ENCODE data around the gene ITSN2.
A peak's percentile ranks its signal among the peaks of the same experiment; 100 is the strongest.
"Not testable (repeated sequence)": the region's sequence is repeated elsewhere in the genome, so short reads cannot be mapped to it uniquely, and the experiment has no call there.

Gene ITSN2

GRCh38 chr2:24365051-24365450, 4.7 kb upstream of the ITSN2 start:
- DNase-seq (ENCODE audit: low read depth in 2 of 2): peak; percentile 29 to 35
- no peak for TF ChIP-seq CTCF (IDR thresholded peaks at IDR 0.05; ENCODE audit: low read depth, low read length)
- no peak overlapping the region for H3K4me3 ChIP-seq (replicated peaks in 1 of 2; ENCODE audit: low read depth in 2 of 2, low read length in 2 of 2)

DNA sequence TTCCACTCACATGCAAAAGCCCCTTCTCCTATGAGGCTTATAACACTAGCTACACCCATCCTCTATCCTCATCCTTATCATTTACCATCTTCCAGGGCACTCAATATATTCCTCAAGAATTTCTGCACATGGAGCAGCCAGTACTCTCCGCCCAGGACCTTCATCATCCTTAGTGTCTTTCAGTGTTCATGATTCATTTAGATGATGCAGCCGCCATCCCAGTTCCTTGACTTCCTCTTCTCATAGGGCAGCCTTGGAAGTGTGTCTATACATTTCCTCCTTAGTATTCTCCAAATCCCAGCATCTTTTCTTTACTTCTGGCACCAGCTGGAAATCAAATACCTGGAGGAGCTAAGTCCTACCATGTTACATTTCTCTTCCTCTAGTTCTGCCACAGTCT, 3.0 kb upstream of the ITSN2 start:
- no peak for TF ChIP-seq CTCF (IDR thresholded peaks at IDR 0.05; ENCODE audit: low read depth, low read length)
- DNase-seq (ENCODE audit: low read depth in 2 of 2): no peak
- no peak overlapping the region for H3K4me3 ChIP-seq (replicated peaks in 1 of 2; ENCODE audit: low read depth in 2 of 2, low read length in 2 of 2)

DNA sequence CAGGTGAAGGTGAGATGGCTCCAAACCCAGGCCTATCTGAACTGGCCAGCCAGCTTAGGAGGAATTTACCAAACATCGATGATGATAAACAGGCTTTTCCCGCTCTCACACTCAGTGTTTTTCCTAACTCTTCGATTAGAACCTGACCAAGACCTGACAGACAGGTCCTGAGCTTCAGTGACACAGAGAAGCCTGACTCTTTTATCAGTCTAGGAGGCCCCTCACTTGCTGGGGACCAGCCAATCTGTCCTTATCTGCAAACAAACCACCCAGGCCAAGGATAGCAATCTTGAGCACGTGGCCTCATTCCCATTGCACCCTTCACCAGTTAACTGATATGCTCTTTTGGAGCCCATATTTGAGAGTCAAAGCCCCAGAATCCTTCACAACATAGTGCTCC, 1.9 kb upstream of the ITSN2 start:
- no peak overlapping the region for H3K4me3 ChIP-seq (replicated peaks in 1 of 2; ENCODE audit: low read depth in 2 of 2, low read length in 2 of 2)

GRCh38 chr2:24360963-24361330, 611 bp upstream of the ITSN2 start:
- peak overlapping the region; percentile 77 to 83 for H3K4me3 ChIP-seq (replicated peaks in 1 of 2; ENCODE audit: low read depth in 2 of 2, low read length in 2 of 2)
- no peak for DNase-seq (ENCODE audit: low read depth in 2 of 2)
- TF ChIP-seq CTCF (IDR thresholded peaks at IDR 0.05; ENCODE audit: low read depth, low read length): no peak

More for the DNA sequence above, 1.9 kb upstream of the ITSN2 start:
- DNase-seq (ENCODE audit: low read depth in 2 of 2): no peak
- no peak for TF ChIP-seq CTCF (IDR thresholded peaks at IDR 0.05; ENCODE audit: low read depth, low read length)

DNA sequence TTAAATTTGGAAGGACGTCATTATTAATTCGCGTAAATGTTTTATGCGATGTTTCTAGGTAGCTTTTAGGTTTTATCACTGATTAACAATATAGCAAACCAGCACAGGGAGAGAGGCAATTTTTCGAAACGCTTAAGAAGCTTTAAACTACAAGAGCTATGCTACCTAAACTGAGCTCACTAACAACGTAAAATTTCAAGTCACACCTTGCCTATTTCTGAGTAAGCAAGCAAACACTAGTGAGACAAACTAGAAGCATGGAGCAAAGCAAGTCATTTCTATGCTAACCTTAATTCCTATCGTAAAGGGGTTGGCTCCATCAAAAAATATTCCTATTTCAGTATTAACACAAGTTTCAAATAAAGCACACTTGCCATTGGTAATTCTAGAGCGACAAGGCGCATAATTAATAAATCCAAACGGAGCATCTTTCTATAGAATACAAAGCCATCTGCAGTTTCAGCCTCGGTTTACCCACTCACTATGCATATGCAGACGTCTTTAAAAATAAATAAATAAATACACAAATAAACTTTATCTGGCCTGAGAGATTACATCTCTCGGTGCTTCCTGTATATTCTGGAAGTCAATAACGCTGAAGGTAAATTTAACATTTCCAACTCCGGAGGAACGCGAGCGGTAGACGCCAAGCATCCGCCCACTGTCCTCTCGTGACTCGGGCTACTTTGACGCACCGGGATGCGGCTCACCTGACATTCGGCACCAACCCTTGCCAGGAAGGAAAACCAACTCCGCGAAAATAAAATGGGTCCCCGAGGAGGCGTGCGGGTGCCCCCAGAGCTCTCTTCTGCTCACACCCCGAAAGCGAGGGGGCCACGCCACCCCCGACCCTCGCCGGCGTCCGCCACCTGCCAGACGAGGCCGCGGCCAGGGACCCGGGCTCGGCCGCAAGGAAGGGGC, 947 bp downstream of the ITSN2 start:
- peak in 1 of 2 donors; percentile 25 for DNase-seq (ENCODE audit: low read depth in 2 of 2)
- H3K4me3 ChIP-seq (replicated peaks in 1 of 2; ENCODE audit: low read depth in 2 of 2, low read length in 2 of 2): peak overlapping the region; percentile 77 to 83
- no peak for TF ChIP-seq CTCF (IDR thresholded peaks at IDR 0.05; ENCODE audit: low read depth, low read length)

GRCh38 chr2:24357767-24358166, 2.6 kb downstream of the ITSN2 start:
- not testable (repeated sequence) for DNase-seq (ENCODE audit: low read depth in 2 of 2); H3K4me3 ChIP-seq (replicated peaks in 1 of 2; ENCODE audit: low read depth in 2 of 2, low read length in 2 of 2)

DNA sequence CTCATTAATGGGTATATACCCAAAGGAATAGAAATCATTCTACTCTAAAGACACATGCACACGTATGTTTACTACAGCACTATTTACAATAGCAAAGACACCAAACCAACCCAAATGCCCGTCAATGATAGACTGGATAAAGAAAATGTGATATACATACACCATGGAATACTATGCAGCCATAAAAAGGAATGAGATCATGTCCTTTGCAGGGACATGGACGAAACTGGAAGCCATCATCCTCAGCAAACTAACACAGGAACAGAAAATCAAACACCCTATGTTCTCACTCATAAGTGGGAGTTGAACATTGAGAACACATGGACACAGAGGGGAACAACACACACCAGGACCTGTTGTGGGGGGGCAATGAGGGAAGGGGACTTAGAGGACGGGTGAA, 3.2 kb downstream of the ITSN2 start:
- H3K4me3 ChIP-seq (replicated peaks in 1 of 2; ENCODE audit: low read depth in 2 of 2, low read length in 2 of 2); DNase-seq (ENCODE audit: low read depth in 2 of 2): not testable (repeated sequence)

- H3K4me3 ChIP-seq (replicated peaks in 1 of 2; ENCODE audit: low read depth in 2 of 2, low read length in 2 of 2): no peak overlapping the region
- DNase-seq (ENCODE audit: low read depth in 2 of 2): no peak
- no peak for TF ChIP-seq CTCF (IDR thresholded peaks at IDR 0.05; ENCODE audit: low read depth, low read length)
Observed at GRCh38 chr2:24354957-24355356, 5.4 kb downstream of the ITSN2 start.
